Ovary (tissue), 3 donors: Measurements from ENCODE around the gene CARMIL1.

Experiments used
- EP300 ChIP-seq: sonication (generic); formaldehyde crosslinking; IDR thresholded peaks from one replicate; pipeline ENCODE4 v1.6.1; 2017; ENCODE audit warnings: antibody characterized with exemption
- POLR2A ChIP-seq: fragments of 450-650 bp; IDR thresholded peaks from one replicate; pipeline ENCODE4 v1.6.1; 2017; ENCODE audit warnings: antibody characterized with exemption, mild to moderate bottlenecking, moderate library complexity
- TF ChIP-seq, protein P1 (sequence below), 3 donors: fragments of 450-650 bp in 2 of 3; fragments of 200-600 bp in 1 of 3; IDR thresholded peaks; one replicate each; pipeline versions ENCODE4 v1.5.1 to v1.8.0; 2016 to 2022; ENCODE audit warnings: antibody characterized with exemption in 3 of 3, mild to moderate bottlenecking in 1 of 3
- donor health status: DM: no; HTN: no; CAD: no.

DNA sequence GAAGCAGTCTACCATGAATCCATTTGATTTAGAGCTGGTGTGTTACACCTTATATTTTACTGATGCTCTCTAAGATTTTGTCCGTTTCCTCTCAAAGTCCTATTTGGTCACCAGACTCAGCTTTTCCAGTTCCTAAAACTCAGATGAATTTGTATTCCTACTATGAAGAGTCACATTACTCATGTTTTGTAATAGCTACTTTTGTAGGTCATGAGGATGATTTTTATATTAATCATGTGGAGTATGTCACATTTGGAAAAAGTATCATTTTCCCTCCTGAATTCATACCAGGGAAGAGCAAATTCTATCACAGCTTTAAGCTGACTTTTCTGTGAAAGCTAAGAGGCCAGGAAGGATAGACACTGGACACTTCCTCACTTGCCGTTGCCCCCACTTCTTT is 232.2 kb downstream of the CARMIL1 start:
- TF ChIP-seq, protein P1, sequence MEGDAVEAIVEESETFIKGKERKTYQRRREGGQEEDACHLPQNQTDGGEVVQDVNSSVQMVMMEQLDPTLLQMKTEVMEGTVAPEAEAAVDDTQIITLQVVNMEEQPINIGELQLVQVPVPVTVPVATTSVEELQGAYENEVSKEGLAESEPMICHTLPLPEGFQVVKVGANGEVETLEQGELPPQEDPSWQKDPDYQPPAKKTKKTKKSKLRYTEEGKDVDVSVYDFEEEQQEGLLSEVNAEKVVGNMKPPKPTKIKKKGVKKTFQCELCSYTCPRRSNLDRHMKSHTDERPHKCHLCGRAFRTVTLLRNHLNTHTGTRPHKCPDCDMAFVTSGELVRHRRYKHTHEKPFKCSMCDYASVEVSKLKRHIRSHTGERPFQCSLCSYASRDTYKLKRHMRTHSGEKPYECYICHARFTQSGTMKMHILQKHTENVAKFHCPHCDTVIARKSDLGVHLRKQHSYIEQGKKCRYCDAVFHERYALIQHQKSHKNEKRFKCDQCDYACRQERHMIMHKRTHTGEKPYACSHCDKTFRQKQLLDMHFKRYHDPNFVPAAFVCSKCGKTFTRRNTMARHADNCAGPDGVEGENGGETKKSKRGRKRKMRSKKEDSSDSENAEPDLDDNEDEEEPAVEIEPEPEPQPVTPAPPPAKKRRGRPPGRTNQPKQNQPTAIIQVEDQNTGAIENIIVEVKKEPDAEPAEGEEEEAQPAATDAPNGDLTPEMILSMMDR (IDR thresholded peaks at IDR 0.05): no peak
- TF ChIP-seq POLR2A (no peak), EP300 (no peak)
